Testis (tissue), 3 donors: Measurements from ENCODE around the gene NOXO1. TPM values are rescaled to one million over a fixed set of nuclear protein-coding genes. Genes with fewer than 3 reads are reported as not detected.

Experiments used
- DNase-seq: peaks from one replicate; pipeline ENCODE4 v3.0.0-alpha.2; 2019
- H3K27ac ChIP-seq, 2 donors: fragments of 200-600 bp; sonication (generic); one replicate each; pipeline ENCODE4 v1.5.1; 2019
- H3K27me3 ChIP-seq: fragments of 200-600 bp; sonication (generic); one replicate; pipeline ENCODE4 v1.5.1; 2019
- H3K36me3 ChIP-seq: fragments of 200-600 bp; sonication (generic); one replicate; pipeline ENCODE4 v1.5.1; 2017; ENCODE audit warnings: low read depth; ENCODE audit errors: missing control alignments
- H3K4me1 ChIP-seq: fragments of 200-600 bp; sonication (generic); one replicate; pipeline ENCODE4 v1.5.1; 2019
- H3K4me3 ChIP-seq, 2 donors: fragments of 200-600 bp; sonication (generic); one replicate each; pipeline ENCODE4 v1.5.1; 2017 to 2019
- H3K9me3 ChIP-seq: fragments of 200-600 bp; sonication (generic); one replicate; pipeline ENCODE4 v1.5.1; 2017
- CTCF ChIP-seq, 3 experiments: fragments of 450-650 bp in 2 of 3; fragments of 200-600 bp in 1 of 3; sonication (generic) in 1 of 3; IDR thresholded peaks; one replicate each; pipeline ENCODE4 v1.5.1; 2016 to 2019; ENCODE audit warnings: antibody characterized with exemption in 3 of 3, mild to moderate bottlenecking in 2 of 3, moderate library complexity in 1 of 3
- POLR2A ChIP-seq: fragments of 450-650 bp; IDR thresholded peaks from one replicate; pipeline ENCODE4 v1.6.1; 2017; ENCODE audit warnings: antibody characterized with exemption, mild to moderate bottlenecking, moderate library complexity
- WGBS, 2 donors: methylation state at CpG; one replicate each; pipeline ENCODE4 v1.1.5; 2018; 5-methylcytosine and 5-hydroxymethylcytosine counted together
- intact Hi-C: fragments of 100-400 bp; cut with DNase I; formaldehyde crosslinking; loops from one replicate; pipeline ENCODE4 v1.15.1; 2023; ENCODE audit warnings: low total_unique reads
- polyA plus RNA-seq: library from polyadenylated mRNA; stranded (reverse); fragments of 350-450 nt; fragmentation: Illumina TruSeq; extraction: RNeasy Lipid Tissue Mini Kit (QIAGEN cat#74804); gene quantifications from one replicate; pipeline ENCODE4 v1.2.3, GENCODE V29; 2014; ENCODE audit warnings: low read depth, low replicate concordance; ENCODE audit not compliant: insufficient read depth
- total RNA-seq, 2 donors: library from RNA; depleted of rRNA; stranded (reverse); fragments of >200 nt; gene quantifications; one replicate each; pipeline ENCODE4 v1.2.3, GENCODE V29; 2016

The NOXO1 gene
- total and polyA plus RNA-seq, 3 donors from 2014 or later, result 3.7 to 7.6 (median 4.8) TPM

- H3K36me3 ChIP-seq, result no peaks in the 10 kb centered on the region
- H3K4me1 ChIP-seq, result peaks cover 7% of the 10 kb centered on the region
- H3K9me3 ChIP-seq, result no peaks in the 10 kb centered on the region
- DNase-seq, result no peak
- H3K27me3 ChIP-seq, result no peaks in the 10 kb centered on the region
- TF ChIP-seq CTCF (IDR thresholded peaks at IDR 0.05) (no peak), POLR2A (no peak)
- intact Hi-C loops, result no loop called here
- no peak overlapping the region for H3K27ac ChIP-seq
- H3K4me3 ChIP-seq, result no peak overlapping the region
- 89% methylated on average over 4 to 36 of the region's 39 CpGs for WGBS, 2 donors
Measured at GRCh38 chr16:1998852-1999801, 17.9 kb upstream of the NOXO1 start.

- WGBS, 2 donors, result 92 to 100% methylated on average over 21 to 27 of the region's 27 CpGs
- H3K9me3 ChIP-seq, result no peaks in the 10 kb centered on the region
- H3K4me3 ChIP-seq, result no peak overlapping the region
- H3K36me3 ChIP-seq, result no peaks in the 10 kb centered on the region
- no peak overlapping the region for H3K27ac ChIP-seq
- intact Hi-C loops, result no loop called here
- no peak for DNase-seq
- no peaks in the 10 kb centered on the region for H3K27me3 ChIP-seq
- H3K4me1 ChIP-seq, result peaks cover 3% of the 10 kb centered on the region
- TF ChIP-seq CTCF (IDR thresholded peaks at IDR 0.05) (no peak), POLR2A (no peak)
Measured at GRCh38 chr16:1998360-1998835, 17.1 kb upstream of the NOXO1 start.

- DNase-seq, result no peak
- H3K4me3 ChIP-seq, result no peak overlapping the region
- intact Hi-C loops, result no loop called here
- H3K9me3 ChIP-seq, result no peaks in the 10 kb centered on the region
- TF ChIP-seq CTCF (IDR thresholded peaks at IDR 0.05) (no peak), POLR2A (no peak)
- H3K27ac ChIP-seq, result no peak overlapping the region
- no peaks in the 10 kb centered on the region for H3K27me3 ChIP-seq
- H3K36me3 ChIP-seq, result no peaks in the 10 kb centered on the region
- 90% methylated on average over 10 to 26 of the region's 26 CpGs for WGBS, 2 donors
- peaks cover 3% of the 10 kb centered on the region for H3K4me1 ChIP-seq
Measured at GRCh38 chr16:1997494-1998359, 16.5 kb upstream of the NOXO1 start.

GRCh38 chr16:1993731-1994131, 12.5 kb upstream of the NOXO1 start:
- TF ChIP-seq CTCF (IDR thresholded peaks at IDR 0.05) (no peak), POLR2A (no peak)
- H3K4me1 ChIP-seq, result peaks cover 13% of the 10 kb centered on the region
- no peak overlapping the region for H3K27ac ChIP-seq
- intact Hi-C loops, result no loop called here
- DNase-seq, result no peak
- H3K4me3 ChIP-seq, result no peak overlapping the region
- no peaks in the 10 kb centered on the region for H3K36me3 ChIP-seq
- H3K9me3 ChIP-seq, result no peaks in the 10 kb centered on the region
- no peaks in the 10 kb centered on the region for H3K27me3 ChIP-seq
- WGBS, 2 donors, result 57 to 75% methylated on average over 2 of the region's 2 CpGs
